Fibroblast of upper back skin (primary cell): ENCODE data around the gene SPINK5.
"Not testable (repeated sequence)": the region's sequence is repeated elsewhere in the genome, so short reads cannot be mapped to it uniquely, and the experiment has no call there.

Source experiments
- DNase-seq: peaks from one replicate; pipeline ENCODE4 v3.0.0-alpha.2; 2013

The SPINK5 gene, protein sequence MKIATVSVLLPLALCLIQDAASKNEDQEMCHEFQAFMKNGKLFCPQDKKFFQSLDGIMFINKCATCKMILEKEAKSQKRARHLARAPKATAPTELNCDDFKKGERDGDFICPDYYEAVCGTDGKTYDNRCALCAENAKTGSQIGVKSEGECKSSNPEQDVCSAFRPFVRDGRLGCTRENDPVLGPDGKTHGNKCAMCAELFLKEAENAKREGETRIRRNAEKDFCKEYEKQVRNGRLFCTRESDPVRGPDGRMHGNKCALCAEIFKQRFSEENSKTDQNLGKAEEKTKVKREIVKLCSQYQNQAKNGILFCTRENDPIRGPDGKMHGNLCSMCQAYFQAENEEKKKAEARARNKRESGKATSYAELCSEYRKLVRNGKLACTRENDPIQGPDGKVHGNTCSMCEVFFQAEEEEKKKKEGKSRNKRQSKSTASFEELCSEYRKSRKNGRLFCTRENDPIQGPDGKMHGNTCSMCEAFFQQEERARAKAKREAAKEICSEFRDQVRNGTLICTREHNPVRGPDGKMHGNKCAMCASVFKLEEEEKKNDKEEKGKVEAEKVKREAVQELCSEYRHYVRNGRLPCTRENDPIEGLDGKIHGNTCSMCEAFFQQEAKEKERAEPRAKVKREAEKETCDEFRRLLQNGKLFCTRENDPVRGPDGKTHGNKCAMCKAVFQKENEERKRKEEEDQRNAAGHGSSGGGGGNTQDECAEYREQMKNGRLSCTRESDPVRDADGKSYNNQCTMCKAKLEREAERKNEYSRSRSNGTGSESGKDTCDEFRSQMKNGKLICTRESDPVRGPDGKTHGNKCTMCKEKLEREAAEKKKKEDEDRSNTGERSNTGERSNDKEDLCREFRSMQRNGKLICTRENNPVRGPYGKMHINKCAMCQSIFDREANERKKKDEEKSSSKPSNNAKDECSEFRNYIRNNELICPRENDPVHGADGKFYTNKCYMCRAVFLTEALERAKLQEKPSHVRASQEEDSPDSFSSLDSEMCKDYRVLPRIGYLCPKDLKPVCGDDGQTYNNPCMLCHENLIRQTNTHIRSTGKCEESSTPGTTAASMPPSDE

GRCh38 chr5:148063861-148064260 is at the start of gene SPINK5:
SPINK5 (plus strand) TSS chr5:148063980; CDS start chr5:148064045, 65 bp downstream.
- no peak for DNase-seq

GRCh38 chr5:148014276-148014675 is 49.5 kb upstream of the SPINK5 start:
- peak; percentile 1 for DNase-seq

- no peak for DNase-seq
Observed at GRCh38 chr5:148020257-148020988, 43.4 kb upstream of the SPINK5 start.

GRCh38 chr5:148027505-148027904 is 36.3 kb upstream of the SPINK5 start:
- DNase-seq: no peak

- no peak for DNase-seq
Observed at GRCh38 chr5:148029131-148029530, 34.6 kb upstream of the SPINK5 start.

GRCh38 chr5:148033134-148033533 is 30.6 kb upstream of the SPINK5 start:
- DNase-seq: no peak

- DNase-seq: no peak
Observed at GRCh38 chr5:148035676-148036075, 28.1 kb upstream of the SPINK5 start.

- no peak for DNase-seq
Observed at GRCh38 chr5:148042881-148043280, 20.9 kb upstream of the SPINK5 start.

- DNase-seq: no peak
Observed at GRCh38 chr5:148043705-148044104, 20.1 kb upstream of the SPINK5 start.

DNA sequence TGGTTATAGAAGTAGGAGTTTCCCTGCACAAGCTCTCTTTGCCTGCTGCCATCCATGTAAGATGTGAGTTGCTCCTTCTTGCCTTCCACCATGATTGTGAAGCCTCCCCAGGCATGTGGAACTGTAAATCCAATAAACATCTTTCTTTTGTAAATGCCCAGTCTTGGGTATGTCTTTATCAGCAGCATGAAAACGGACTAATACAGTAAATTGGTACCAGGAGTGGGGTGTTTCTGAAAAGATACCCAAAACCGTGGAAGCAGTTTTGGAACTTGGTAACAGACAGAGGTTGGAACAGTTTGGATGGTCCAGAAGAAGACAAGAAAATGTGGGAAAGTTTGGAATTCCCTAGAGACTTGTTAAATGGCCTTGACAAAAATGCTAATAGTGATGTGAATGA is 8.6 kb upstream of the SPINK5 start:
- not testable (repeated sequence) for DNase-seq

- DNase-seq: no peak
Observed at GRCh38 chr5:148060309-148060708, 3.5 kb upstream of the SPINK5 start.

DNA sequence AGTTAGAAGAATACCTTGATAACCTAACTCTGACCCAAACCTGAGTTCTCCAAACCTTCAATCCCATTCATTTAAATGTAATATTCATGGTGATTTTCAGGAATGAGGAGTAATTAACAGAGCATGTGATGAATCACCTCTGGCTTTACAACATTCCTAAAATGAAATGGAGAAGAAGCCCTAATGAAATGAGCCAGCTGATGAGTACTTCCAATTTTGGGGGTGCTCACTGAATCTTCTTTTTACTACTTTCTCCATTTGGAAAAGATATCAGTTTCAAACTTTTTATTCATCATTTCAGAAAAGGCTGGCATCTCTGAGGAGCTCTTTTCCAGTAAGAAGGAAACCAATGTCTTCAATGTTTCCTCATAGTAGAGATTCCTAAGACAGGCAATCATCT is 2.9 kb upstream of the SPINK5 start:
- no peak for DNase-seq

DNA sequence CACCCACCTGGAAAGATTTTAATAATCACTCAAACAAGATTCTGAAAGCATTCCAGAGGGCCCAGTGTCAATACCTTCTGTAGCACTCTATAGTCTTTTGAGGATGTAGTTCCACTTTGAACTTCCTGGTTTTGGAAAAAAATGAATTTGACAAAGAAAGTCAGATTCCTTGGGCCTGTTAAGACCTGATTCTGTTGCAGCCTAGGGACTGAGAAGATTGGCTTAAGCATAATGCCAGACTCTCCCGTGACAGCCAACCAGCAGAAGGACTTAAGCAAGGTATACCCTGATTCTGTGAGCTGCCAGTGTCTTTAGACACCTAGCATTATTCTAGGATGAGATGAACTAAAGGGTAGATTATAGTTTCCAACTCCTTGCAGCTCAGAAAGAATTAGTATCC is 6.8 kb downstream of the SPINK5 start:
- DNase-seq: no peak

- DNase-seq: no peak
Observed at GRCh38 chr5:148072207-148072606, 8.4 kb downstream of the SPINK5 start.

GRCh38 chr5:148075529-148075928 is 11.7 kb downstream of the SPINK5 start:
- no peak for DNase-seq

DNA sequence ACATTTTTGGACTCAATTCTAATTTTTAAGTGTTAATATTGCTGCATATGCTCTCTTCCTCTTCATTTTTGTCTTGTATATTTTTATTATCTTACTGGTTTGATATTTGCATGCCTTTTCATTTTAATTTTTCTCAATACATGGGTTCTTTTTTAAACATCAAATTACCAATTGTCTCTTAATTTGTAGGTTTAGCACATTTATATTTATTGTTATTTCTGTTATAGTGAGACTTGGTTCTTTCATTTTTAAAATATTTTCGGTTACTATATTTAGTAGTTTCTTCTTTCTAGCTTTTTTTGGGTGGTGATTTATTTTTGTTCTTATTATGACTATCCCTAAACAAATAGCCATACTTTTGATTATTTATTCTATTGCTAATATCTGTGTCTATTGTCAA is 19.4 kb downstream of the SPINK5 start:
- no peak for DNase-seq

DNA sequence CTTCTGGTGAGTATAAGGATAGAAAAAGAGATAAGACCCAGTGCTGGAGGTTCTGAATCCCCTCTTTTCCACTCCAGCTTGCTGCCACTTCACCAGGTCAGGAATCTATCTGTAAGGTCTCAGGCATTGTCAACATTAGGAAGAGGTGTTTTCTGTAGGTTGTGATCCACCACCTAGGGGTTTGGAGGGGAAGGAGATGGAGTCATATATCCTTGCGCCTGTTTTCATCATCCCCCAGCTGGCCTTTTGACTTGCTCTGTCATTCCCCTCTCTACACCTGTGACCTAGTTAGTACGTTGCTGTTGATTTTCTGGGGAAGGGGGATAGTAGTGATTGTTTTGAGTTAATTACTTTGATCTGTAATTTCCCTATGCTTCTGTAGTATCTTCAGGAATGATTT is 20.5 kb downstream of the SPINK5 start:
- DNase-seq: no peak

GRCh38 chr5:148085310-148085709 is 21.5 kb downstream of the SPINK5 start:
- no peak for DNase-seq

- DNase-seq: no peak
Observed at GRCh38 chr5:148085977-148086705, 22.4 kb downstream of the SPINK5 start.

DNA sequence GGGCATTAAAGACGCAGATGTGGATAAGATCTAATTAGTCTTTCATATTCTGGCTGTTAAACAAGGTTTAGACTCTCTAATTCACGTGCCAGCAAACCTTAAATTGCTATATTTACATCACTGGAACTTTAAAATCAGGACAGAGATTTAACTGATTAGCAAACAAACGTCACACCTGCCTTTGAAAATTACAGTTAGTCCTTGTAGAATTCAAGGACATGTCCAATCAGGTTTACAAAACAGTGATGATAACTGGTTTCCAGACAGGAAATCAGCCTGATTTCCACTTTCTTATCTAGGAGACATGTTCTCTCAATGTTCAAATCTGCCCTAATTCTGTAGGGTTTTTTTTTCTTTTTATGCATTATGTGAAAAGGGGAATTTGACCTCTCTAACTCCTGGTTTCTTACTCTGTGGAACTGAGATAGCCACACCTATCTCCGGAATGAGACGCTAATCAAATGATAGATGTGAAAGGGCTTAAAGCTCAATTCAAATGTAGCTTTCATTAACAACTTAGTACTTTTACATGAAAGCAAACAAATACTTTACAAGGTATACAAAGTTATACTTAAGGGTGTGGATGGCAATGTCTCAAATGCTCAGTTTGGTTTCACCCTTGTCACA is 26.5 kb downstream of the SPINK5 start:
- DNase-seq: no peak

- DNase-seq: no peak
Observed at GRCh38 chr5:148090773-148091250, 27.0 kb downstream of the SPINK5 start.
